ENCODE measurements around the gene INPP4A.
"Not testable (repeated sequence)": the region's sequence is repeated elsewhere in the genome, so short reads cannot be mapped to it uniquely, and the experiment has no call there.

The INPP4A gene

GRCh38 chr2:98570356-98570755 lies 125.7 kb downstream of the INPP4A start:
- no peak for DNase-seq

- no peak for DNase-seq
Measured at GRCh38 chr2:98571121-98571701, 126.6 kb downstream of the INPP4A start.

DNA sequence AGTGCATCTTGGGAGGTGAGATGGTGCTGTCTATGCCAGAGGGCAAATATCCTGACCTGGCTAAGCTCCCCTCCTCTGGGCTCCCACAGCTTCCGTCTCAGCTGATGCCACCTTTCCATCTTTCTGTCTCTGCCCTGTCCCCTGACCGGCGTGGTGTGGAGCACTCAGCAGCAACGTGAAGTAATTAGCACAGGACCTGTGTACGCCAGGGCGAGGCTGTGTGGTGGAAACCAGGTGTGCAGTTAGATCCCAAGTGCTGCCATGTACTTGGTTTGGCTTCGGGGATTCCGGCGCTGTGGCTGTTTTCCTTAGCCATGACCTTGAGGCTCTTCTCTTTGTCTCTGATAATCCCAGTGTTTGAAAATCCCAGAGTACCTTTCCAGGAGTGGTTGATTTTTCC lies 127.1 kb downstream of the INPP4A start:
- DNase-seq: no peak

- DNase-seq: no peak
Measured at GRCh38 chr2:98572211-98572610, 127.6 kb downstream of the INPP4A start.

GRCh38 chr2:98572676-98573075 lies 128.0 kb downstream of the INPP4A start:
- no peak for DNase-seq

DNA sequence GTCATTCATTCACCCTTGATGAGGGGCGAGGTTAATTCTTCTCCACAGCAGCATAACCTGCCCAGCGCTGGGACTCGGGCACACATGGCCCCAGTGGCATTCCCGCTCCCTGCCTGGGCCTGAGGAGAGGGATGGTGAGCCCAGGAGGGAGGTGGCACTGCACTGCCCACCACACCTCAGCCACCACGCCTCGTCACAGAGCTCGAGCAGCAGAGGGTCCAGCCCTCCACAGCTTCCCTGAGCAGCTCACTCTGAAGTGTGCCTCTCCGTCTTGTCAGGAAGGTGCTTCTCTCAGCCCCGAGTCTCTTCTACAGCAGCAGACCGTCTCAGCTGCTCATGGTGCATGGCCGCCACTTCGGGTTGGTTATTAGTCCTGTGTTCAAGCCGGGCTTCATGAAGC lies 128.8 kb downstream of the INPP4A start:
- no peak for DNase-seq

DNA sequence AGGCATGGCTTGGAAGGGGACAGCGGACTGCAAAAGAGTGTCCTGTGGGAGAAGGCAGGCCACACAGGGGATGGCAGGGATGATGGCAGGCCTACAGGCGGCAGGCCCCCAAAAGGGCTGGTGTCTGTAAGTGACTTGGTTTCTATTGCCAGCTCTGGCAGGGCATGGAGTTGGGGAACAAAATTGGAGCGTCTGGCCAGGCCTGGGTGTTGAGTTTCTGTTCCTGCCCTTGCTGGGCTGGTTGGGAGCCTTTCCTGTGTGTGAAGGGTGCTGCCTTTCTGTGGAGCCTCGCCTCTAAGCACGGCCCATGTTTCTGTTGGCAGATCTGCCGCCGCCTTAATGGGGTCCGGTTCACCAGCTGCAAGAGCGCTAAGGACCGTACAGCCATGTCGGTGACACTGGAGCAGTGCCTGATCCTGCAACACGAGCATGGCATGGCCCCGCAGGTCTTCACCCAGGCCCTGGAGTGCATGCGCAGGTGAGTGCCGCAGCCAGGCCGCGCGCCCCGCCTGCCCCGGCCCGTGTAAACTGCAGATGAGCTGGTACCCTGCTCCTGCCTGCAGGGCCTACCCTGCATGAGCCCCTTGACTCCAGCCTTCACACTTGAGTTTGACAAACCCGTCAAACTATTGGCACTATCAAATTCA lies 132.1 kb downstream of the INPP4A start:
- DNase-seq: no peak

GRCh38 chr2:98577313-98577712 lies 132.7 kb downstream of the INPP4A start:
- DNase-seq: no peak

DNA sequence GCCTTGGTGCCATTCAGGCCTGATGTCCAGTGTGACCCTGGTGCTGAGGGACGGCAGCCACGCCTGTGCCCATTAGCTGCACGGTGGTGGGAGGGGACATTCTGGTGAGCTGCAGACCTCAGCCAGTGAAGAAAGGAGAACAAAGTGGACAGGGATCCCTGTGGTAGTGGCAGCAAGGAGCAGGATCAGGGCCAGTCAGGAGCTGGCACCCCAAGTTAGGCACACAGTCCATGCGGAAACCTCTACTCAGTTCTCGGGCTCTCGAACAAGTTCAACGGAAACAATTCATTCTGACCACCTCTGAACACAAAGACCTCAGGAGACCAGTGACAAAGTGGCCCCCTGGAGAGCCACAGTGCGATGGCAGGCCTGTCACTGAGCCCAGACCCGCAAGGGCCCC lies 133.6 kb downstream of the INPP4A start:
- DNase-seq: no peak

GRCh38 chr2:98579926-98580325 lies 135.3 kb downstream of the INPP4A start:
- no peak for DNase-seq

- DNase-seq: no peak
Measured at GRCh38 chr2:98580656-98581284, 136.1 kb downstream of the INPP4A start.

- DNase-seq: no peak
Measured at GRCh38 chr2:98582523-98582922, 137.9 kb downstream of the INPP4A start.

- DNase-seq: no peak
Measured at GRCh38 chr2:98583276-98583675, 138.6 kb downstream of the INPP4A start.

DNA sequence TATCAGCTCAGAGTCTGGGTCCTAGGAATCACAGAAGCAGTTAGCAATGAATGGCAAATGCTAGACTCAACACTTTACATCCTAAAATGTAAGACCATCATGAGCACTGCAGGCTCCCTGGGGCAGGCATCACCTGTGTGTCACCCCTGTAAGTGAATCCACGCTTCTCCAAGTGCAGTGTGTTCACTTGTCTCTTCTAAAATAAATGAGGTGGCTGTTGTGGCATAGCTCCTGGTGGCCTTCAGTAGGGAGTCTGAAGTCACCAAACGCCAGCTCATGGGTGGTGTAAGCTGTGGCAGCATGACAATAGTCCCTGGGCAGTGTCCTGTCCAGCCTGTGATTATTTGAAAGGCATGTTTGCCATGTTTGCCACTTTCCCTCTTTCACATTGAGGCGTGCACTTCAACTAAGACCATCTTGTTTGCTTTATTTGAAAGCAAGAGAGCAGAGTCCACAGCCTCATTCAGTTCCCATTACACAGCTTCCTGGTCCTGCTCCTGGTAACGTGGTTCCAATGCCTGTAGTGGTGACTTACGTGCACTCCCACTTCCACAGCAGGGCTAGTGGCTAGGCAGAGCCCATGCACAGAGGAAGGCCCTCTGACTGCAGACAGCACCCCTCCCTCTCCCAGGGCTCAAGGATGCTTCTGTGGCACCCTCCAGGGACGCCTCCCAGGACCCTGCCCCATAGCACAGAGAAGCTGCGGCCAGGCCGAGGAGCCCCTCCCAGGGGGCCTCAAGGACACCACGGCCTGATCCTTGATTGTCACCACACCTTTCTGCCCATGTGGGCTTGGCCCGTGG lies 139.4 kb downstream of the INPP4A start:
- DNase-seq: no peak

- DNase-seq: no peak
Measured at GRCh38 chr2:98585386-98585785, 140.7 kb downstream of the INPP4A start.

DNA sequence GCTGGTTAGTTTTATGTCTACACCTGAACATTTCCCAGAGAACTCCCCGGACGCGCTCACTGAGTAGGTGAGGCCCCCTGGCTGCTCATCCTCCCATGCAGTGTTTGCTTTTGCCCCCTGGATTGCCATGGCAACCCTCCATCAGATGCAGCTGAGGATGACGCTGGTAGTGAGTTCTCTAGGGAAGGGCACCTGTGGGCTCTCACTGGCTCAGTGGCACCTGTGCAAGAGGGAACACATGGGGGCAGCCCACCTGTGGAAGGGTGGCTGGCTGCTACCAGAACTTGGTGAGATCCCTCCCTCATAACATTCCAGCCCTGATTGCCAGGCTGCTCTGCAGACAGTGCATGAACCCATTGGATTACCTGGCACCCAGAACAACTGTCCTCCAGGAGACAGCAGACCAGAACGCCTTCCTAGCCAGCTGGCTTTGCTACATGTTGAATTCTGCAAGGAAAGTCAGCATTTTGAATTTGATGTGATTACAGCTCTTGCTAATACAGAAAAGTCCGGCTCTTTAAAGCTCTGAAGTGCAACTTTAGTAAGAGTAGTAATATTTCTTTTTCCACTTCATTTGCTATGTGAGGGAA lies 142.0 kb downstream of the INPP4A start:
- DNase-seq: no peak

DNA sequence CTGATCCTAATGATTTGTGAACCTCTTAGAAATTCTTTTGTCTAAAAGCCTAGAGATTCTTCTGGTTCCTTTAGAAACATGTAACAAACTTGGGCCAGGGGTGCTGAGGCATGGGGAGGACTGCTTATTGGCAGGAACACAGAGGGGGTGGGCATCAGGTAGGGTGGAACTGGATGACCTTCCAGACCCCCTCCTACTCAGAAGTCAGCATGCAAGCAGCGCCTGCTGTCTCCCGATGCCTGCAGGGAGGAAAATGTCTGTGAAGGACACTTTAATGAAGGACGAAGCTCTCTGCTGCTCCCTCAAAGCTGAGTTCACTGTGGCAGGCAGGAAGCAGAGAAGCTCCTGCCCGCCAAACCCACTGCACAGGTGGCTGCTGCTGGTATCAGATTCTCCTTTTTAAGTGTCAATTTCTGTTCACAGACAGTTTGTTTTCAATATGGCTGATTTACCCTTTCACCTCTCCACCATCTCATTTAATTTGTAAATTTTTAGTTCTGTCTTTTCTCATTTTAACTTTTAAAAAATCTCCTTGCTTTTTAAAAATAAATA lies 144.3 kb downstream of the INPP4A start:
- no peak for DNase-seq

GRCh38 chr2:98589489-98589888 lies 144.8 kb downstream of the INPP4A start:
- DNase-seq: no peak

DNA sequence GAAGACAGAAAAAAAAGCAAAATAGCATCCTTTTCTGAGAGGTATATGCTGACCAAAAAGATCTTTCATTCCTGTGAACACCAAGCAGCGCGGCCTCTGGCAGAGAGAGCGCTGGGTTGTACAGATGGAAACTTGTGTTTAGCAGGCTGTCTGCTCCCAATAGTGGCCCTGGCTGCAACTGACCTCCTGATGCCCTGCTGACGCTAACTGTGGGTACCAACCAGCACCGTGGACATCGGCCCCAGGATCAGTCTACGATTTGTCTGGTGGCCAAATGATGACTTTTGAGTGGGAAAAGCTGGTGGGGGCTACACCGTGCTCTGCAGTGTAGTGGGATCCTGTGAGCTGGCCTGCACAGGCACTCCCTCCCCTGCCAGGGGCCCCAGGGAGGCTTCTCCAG lies 147.9 kb downstream of the INPP4A start:
- no peak for DNase-seq

GRCh38 chr2:98594665-98595064 lies 150.0 kb downstream of the INPP4A start:
- DNase-seq: not testable (repeated sequence)

GRCh38 chr2:98598781-98599428 lies 154.2 kb downstream of the INPP4A start:
- DNase-seq: no peak

- no peak for DNase-seq
Measured at GRCh38 chr2:98601532-98602132, 157.0 kb downstream of the INPP4A start.

All from NCI-H1092 (cell line).